ENCODE results near the gene NEU3.
"Not testable (repeated sequence)": the region's sequence is repeated elsewhere in the genome, so short reads cannot be mapped to it uniquely, and the experiment has no call there.

NEU3 gene

GRCh38 chr11:74988541-74989259, at the start of gene NEU3:
Gene NEU3 (plus strand): TSS chr11:74988933. CDS start chr11:74989061, 128 bp downstream.
- DNase-seq, result peak; percentile 87

- DNase-seq, result no peak
These were observed 47.2 kb upstream of the NEU3 start for GRCh38 chr11:74941492-74941891.

- no peak for DNase-seq
These were observed 46.5 kb upstream of the NEU3 start for GRCh38 chr11:74942073-74942759.

GRCh38 chr11:74948546-74948897, 40.2 kb upstream of the NEU3 start:
- DNase-seq, result peak; percentile 52

- DNase-seq, result peak; percentile 99
These were observed 39.6 kb upstream of the NEU3 start, which contains the start of the genes SPCS2 and XRRA1 for GRCh38 chr11:74948898-74949752. Gene SPCS2 (plus strand): TSS chr11:74949266. CDS start chr11:74949286, 20 bp downstream. Gene XRRA1 (minus strand): TSS chr11:74949091. CDS start chr11:74940878, 8,213 bp downstream.

GRCh38 chr11:74949753-74950137, 39.0 kb upstream of the NEU3 start:
- DNase-seq, result peak; percentile 28

GRCh38 chr11:74950374-74950969, 38.3 kb upstream of the NEU3 start:
- peak; percentile 28 for DNase-seq

- no peak for DNase-seq
These were observed 37.5 kb upstream of the NEU3 start for GRCh38 chr11:74951226-74951625.

- DNase-seq, result no peak
These were observed 36.0 kb upstream of the NEU3 start for GRCh38 chr11:74952752-74953151.

GRCh38 chr11:74953451-74953850, 35.3 kb upstream of the NEU3 start:
- no peak for DNase-seq

- no peak for DNase-seq
These were observed 34.5 kb upstream of the NEU3 start for GRCh38 chr11:74954199-74954598.

GRCh38 chr11:74956397-74957015, 32.2 kb upstream of the NEU3 start:
- DNase-seq, result no peak

GRCh38 chr11:74957937-74958629, 30.6 kb upstream of the NEU3 start:
- DNase-seq, result no peak

- DNase-seq, result not testable (repeated sequence)
These were observed 28.6 kb upstream of the NEU3 start for GRCh38 chr11:74960128-74960527.

- no peak for DNase-seq
These were observed 22.1 kb upstream of the NEU3 start for GRCh38 chr11:74966651-74967050.

- DNase-seq, result no peak
These were observed 17.8 kb upstream of the NEU3 start for GRCh38 chr11:74970852-74971395.

GRCh38 chr11:74971424-74971823, 17.3 kb upstream of the NEU3 start:
- no peak for DNase-seq

GRCh38 chr11:74978041-74978440, 10.7 kb upstream of the NEU3 start:
- no peak for DNase-seq

GRCh38 chr11:74980634-74981033, 8.1 kb upstream of the NEU3 start:
- no peak for DNase-seq

- no peak for DNase-seq
These were observed 6.8 kb upstream of the NEU3 start for GRCh38 chr11:74981888-74982287.

- no peak for DNase-seq
These were observed 4.7 kb upstream of the NEU3 start for GRCh38 chr11:74984070-74984469.

GRCh38 chr11:74984730-74985129, 4.0 kb upstream of the NEU3 start:
- DNase-seq, result no peak
